Measurements from ENCODE around the gene PLA2G2C.

Gene PLA2G2C

GRCh38 chr1:20183616-20184271 lies 2.6 kb downstream of the PLA2G2C start:
- Histone ChIP-seq H4K20me1 (ENCODE audit: insufficient read depth, low read length) (no peaks in the 10 kb centered on the region), H3K4me2 (ENCODE audit: low read length) (no peak overlapping the region), H3K36me3 (ENCODE audit: insufficient read depth, low read length) (no peaks in the 10 kb centered on the region), H3K27ac (ENCODE audit: low read depth, low read length, poor library complexity, severe bottlenecking) (no peak overlapping the region), H3F3A (ENCODE audit: insufficient read depth, low read length) (no peaks in the 10 kb centered on the region), H3K79me2 (ENCODE audit: insufficient read depth, low read length) (no peaks in the 10 kb centered on the region), H3K9me2 (ENCODE audit: low read depth, low read length) (no peaks in the 10 kb centered on the region), H3K4me1 (ENCODE audit: insufficient read depth, low read length, severe bottlenecking) (no peaks in the 10 kb centered on the region), H3K9me3 (ENCODE audit: low read length) (no peaks in the 10 kb centered on the region), H3K27me3 (ENCODE audit: insufficient read depth, low read length) (peaks cover 8% of the 10 kb centered on the region; the same call in 1 of the 2 replicates), H3K4me3 (ENCODE audit: low read depth, low read length, poor library complexity, severe bottlenecking) (no peak overlapping the region), H2AFZ (ENCODE audit: low read length) (no peak overlapping the region), H3K9ac (ENCODE audit: low read length) (no peak overlapping the region)
- no peak for TF ChIP-seq EZH2 (IDR thresholded peaks at IDR 0.05; ENCODE audit: borderline replicate concordance, low read length)
- no peak for TF ChIP-seq CTCF (IDR thresholded peaks at IDR 0.05; ENCODE audit: low read length)

GRCh38 chr1:20183035-20183434 lies 3.3 kb downstream of the PLA2G2C start:
- no peaks in the 10 kb centered on the region for H3K9me3 ChIP-seq (ENCODE audit: low read length)
- H3K27me3 ChIP-seq (ENCODE audit: insufficient read depth, low read length): peaks cover 8% of the 10 kb centered on the region; the same call in 1 of the 2 replicates
- no peak overlapping the region for H2AFZ ChIP-seq (ENCODE audit: low read length)
- H3K4me2 ChIP-seq (ENCODE audit: low read length): no peak overlapping the region
- H3K4me1 ChIP-seq (ENCODE audit: insufficient read depth, low read length, severe bottlenecking): no peaks in the 10 kb centered on the region
- H3K27ac ChIP-seq (ENCODE audit: low read depth, low read length, poor library complexity, severe bottlenecking): no peak overlapping the region
- no peaks in the 10 kb centered on the region for H3K9me2 ChIP-seq (ENCODE audit: low read depth, low read length)
- H3K36me3 ChIP-seq (ENCODE audit: insufficient read depth, low read length): no peaks in the 10 kb centered on the region
- no peaks in the 10 kb centered on the region for H3F3A ChIP-seq (ENCODE audit: insufficient read depth, low read length)
- H3K4me3 ChIP-seq (ENCODE audit: low read depth, low read length, poor library complexity, severe bottlenecking): no peak overlapping the region
- no peak overlapping the region for H3K9ac ChIP-seq (ENCODE audit: low read length)
- TF ChIP-seq EZH2 (IDR thresholded peaks at IDR 0.05; ENCODE audit: borderline replicate concordance, low read length) (no peak), CTCF (IDR thresholded peaks at IDR 0.05; ENCODE audit: low read length) (no peak)
- no peaks in the 10 kb centered on the region for H4K20me1 ChIP-seq (ENCODE audit: insufficient read depth, low read length)
- no peaks in the 10 kb centered on the region for H3K79me2 ChIP-seq (ENCODE audit: insufficient read depth, low read length)

GRCh38 chr1:20182415-20182814 lies 3.9 kb downstream of the PLA2G2C start:
- Histone ChIP-seq H3K4me2 (ENCODE audit: low read length) (no peak overlapping the region), H3K9ac (ENCODE audit: low read length) (no peak overlapping the region), H3K79me2 (ENCODE audit: insufficient read depth, low read length) (no peaks in the 10 kb centered on the region), H3K9me2 (ENCODE audit: low read depth, low read length) (no peaks in the 10 kb centered on the region), H4K20me1 (ENCODE audit: insufficient read depth, low read length) (no peaks in the 10 kb centered on the region), H3K27ac (ENCODE audit: low read depth, low read length, poor library complexity, severe bottlenecking) (no peak overlapping the region), H3K36me3 (ENCODE audit: insufficient read depth, low read length) (no peaks in the 10 kb centered on the region), H3K27me3 (ENCODE audit: insufficient read depth, low read length) (peaks cover 8% of the 10 kb centered on the region; the same call in 1 of the 2 replicates), H3F3A (ENCODE audit: insufficient read depth, low read length) (no peaks in the 10 kb centered on the region), H2AFZ (ENCODE audit: low read length) (no peak overlapping the region), H3K4me1 (ENCODE audit: insufficient read depth, low read length, severe bottlenecking) (no peaks in the 10 kb centered on the region), H3K4me3 (ENCODE audit: low read depth, low read length, poor library complexity, severe bottlenecking) (no peak overlapping the region), H3K9me3 (ENCODE audit: low read length) (no peaks in the 10 kb centered on the region)
- no peak for TF ChIP-seq CTCF (IDR thresholded peaks at IDR 0.05; ENCODE audit: low read length)
- TF ChIP-seq EZH2 (IDR thresholded peaks at IDR 0.05; ENCODE audit: borderline replicate concordance, low read length): no peak
